GM12872 (cell line): ENCODE measurements around the gene SLC41A1.

ENCODE experiments used
- CTCF ChIP-seq: IDR thresholded peaks from 3 replicates; pipeline ENCODE4 v1.5.1; 2011; ENCODE audit warnings: low read depth, mild to moderate bottlenecking, low read length, moderate library complexity; ENCODE audit not compliant: insufficient read depth

Gene SLC41A1

GRCh38 chr1:205772607-205773032, 40.4 kb downstream of the SLC41A1 start:
- TF ChIP-seq CTCF, result no peak

GRCh38 chr1:205770618-205771017, 42.4 kb downstream of the SLC41A1 start:
- no peak for TF ChIP-seq CTCF

- no peak for TF ChIP-seq CTCF
Observed at GRCh38 chr1:205769641-205770365, 43.2 kb downstream of the SLC41A1 start.

- TF ChIP-seq CTCF, result no peak
Observed at GRCh38 chr1:205767248-205767647, 45.8 kb downstream of the SLC41A1 start.

GRCh38 chr1:205766570-205766969, 46.4 kb downstream of the SLC41A1 start:
- no peak for TF ChIP-seq CTCF

- no peak for TF ChIP-seq CTCF
Observed at GRCh38 chr1:205766038-205766437, 47.0 kb downstream of the SLC41A1 start.

GRCh38 chr1:205764578-205764977, 48.4 kb downstream of the SLC41A1 start:
- TF ChIP-seq CTCF, result no peak
